GM20431 (cell line): Measurements from ENCODE around the gene ARHGAP26.

Experiments
- in situ Hi-C: fragments of 300-500 bp; cut with MseI, MboI; formaldehyde crosslinking; loops from one replicate; pipeline ENCODE4 v1.15.0; 2020; ENCODE audit warnings: low sequenced_read_pairs; ENCODE audit not compliant: unreplicated experiment

Gene ARHGAP26

GRCh38 chr5:143062379-143062778 lies 292.2 kb downstream of the ARHGAP26 start:
- in situ Hi-C loops = no loop called here

DNA sequence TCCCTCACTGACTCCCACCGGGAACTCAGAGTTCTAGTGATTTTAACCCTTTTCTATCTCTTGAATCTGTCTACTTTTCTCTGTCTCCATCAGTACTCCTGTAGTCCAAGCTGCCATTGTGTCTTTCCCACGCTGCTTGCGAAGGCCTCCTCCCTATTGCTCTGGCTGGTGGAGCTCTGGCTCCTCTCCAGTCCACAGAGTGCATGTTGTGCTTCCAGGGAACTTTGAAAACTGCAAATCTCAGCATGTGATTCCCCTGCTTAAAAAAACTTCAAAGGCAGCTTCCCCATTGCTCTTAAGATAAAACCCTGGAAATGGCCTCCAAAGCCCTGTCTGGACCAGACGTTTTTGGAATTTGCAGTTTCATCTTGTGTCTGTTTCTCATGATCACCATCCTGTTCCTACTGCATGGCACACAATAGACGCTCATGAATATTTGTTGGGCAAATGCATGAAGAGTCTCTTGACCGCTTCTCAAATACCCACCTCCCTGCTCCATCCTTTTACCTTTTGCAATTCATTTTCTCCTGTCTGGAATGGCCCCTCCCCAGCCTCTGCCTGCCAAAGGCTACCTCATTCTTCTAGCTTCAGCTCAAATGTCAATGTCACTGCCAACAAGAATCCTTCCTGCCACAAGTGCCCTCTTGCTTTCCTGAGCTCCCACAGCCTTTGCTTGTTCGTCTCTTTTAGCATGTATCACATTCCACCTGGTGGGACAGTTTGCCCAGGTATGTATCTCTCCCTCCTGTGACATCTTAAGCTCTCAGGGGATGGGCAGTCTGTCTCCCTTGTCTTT lies 293.2 kb downstream of the ARHGAP26 start:
- in situ Hi-C loops = no loop called here

- in situ Hi-C loops = no loop called here
Observed at GRCh38 chr5:143064218-143064641, 294.1 kb downstream of the ARHGAP26 start.

DNA sequence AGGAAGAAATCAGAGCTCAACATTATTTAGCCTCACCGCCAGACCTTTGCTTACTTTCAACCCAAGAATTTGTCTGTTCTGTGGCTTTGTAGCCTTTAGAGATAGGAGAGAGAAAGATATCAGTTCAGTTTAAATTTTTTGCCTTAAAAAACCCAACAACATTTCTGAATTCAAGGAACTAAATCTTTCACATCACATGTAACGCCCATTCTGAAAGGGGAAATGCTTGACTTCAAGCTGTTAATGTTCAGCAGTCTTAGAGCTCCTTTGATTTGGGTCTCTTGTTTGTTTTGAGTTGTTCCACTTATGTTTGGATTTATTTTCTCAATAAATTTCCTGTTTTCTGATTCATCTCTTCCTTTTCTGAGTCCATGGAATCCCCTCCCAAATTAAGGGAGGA lies 294.5 kb downstream of the ARHGAP26 start:
- in situ Hi-C loops = no loop called here

- in situ Hi-C loops = no loop called here
Observed at GRCh38 chr5:143065185-143065965, 295.2 kb downstream of the ARHGAP26 start.

- in situ Hi-C loops = no loop called here
Observed at GRCh38 chr5:143065996-143066522, 295.9 kb downstream of the ARHGAP26 start.

- in situ Hi-C loops = no loop called here
Observed at GRCh38 chr5:143066556-143067281, 296.5 kb downstream of the ARHGAP26 start.

DNA sequence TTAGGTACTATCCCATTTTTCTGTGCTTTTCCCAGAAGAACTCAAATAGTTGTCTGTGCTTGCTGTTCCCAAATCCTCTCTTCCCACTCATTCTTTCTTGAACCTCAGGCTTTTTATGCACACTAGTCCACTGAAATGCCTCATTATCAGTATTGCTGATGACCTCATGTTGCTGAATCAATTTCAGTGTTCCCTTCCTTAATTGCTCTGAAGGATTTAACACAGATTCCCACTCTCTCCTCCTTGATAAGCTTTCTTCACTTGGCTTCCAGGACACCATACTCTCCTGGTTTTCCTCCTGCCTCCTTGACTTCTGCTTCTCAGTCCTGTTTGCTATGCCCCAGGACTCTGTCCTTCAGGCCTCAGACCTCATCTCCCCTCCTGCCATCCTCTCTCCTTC lies 298.5 kb downstream of the ARHGAP26 start:
- in situ Hi-C loops = no loop called here

DNA sequence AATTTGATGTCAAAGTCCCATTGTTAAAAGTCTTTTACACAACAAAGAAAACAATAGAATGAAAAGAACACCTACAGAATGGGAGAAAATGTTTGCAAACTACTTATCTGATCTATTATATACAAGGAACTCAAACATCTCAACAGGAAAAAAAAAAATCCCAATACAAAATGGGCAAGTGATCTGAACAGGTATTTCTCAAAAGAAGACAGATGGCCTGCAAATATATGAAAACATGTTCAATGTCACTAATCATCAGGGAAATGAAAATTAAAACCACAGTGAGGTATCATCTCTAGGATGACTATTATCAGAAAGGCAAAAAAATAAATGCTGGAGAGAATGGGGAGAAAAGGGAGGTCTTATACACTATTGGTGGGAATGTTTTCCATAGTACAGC lies 301.8 kb downstream of the ARHGAP26 start:
- in situ Hi-C loops = no loop called here

- in situ Hi-C loops = no loop called here
Observed at GRCh38 chr5:143072734-143073133, 302.6 kb downstream of the ARHGAP26 start.

- in situ Hi-C loops = no loop called here
Observed at GRCh38 chr5:143073766-143074165, 303.6 kb downstream of the ARHGAP26 start.

- in situ Hi-C loops = no loop called here
Observed at GRCh38 chr5:143074414-143074996, 304.3 kb downstream of the ARHGAP26 start.

- in situ Hi-C loops = no loop called here
Observed at GRCh38 chr5:143076377-143076776, 306.2 kb downstream of the ARHGAP26 start.

DNA sequence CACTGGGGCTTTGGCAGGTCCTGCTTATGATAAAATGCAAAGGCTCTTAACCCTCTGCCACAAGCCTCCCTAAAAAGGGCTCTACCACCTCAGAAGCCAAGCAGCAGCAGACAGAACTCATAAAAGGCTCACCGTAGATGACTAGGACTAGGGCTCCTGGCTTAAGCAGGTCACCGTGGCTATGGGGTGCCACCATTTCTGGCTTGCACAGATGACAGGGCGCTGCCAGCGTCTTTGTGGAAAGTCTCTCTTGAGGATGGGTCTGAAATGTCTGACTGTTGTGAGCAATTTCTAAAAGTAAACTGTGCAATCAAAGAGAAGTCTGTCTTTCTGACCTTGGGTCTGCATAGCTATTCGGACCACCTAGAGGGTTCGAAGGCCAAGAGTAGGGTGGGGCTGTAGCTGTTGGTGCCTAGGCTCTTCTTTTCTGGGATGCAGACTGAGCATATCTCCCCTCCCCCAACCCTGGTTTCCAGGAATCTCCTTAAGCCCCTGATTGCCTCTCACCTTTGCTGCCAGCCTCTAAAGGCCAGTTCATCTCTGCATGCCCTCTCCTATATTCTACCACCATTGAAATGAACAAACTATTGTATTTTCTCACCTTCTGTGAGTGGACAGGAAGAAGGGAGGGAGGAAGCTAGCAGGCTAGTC lies 307.4 kb downstream of the ARHGAP26 start:
- in situ Hi-C loops = no loop called here

DNA sequence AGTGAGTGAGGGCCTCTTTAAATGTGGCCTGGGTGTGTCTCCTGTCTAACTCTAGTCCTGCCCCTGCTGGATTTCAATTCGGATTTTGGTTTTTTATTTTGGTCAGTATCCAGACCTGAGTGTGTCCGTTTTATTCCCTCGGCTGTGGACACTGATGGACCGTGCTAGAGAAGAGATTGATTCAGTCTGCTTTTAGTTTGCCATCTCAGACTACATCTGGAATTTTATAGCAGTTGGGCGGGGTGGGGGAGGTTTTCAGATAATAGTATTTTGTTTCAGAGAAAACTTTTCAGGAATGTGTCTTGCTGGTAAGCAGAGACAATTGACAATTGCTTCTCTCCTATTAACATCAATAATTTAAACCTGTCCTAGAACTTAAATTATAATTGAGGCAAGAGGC lies 308.1 kb downstream of the ARHGAP26 start:
- in situ Hi-C loops = no loop called here

GRCh38 chr5:143078971-143079370 lies 308.8 kb downstream of the ARHGAP26 start:
- in situ Hi-C loops = no loop called here

DNA sequence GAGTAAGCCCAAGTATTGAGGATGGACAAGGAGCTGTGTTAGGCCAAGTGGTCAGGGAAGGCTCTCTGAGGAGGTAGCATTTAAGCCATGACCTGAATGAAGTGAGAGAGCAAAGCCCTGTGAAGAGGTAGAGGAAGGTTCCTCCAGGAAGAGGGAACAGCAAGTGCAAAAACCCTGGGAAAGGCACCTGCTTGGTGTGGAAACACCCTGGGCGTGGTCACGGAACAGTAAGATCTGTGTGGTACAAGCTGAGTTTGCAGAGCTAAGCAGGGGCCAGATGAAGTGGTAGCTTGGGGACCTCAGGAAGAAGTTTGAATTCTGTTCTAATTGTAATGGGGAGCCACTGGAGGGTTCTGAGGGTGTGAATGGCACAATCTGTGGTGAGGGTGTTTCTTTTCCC lies 310.2 kb downstream of the ARHGAP26 start:
- in situ Hi-C loops = no loop called here

DNA sequence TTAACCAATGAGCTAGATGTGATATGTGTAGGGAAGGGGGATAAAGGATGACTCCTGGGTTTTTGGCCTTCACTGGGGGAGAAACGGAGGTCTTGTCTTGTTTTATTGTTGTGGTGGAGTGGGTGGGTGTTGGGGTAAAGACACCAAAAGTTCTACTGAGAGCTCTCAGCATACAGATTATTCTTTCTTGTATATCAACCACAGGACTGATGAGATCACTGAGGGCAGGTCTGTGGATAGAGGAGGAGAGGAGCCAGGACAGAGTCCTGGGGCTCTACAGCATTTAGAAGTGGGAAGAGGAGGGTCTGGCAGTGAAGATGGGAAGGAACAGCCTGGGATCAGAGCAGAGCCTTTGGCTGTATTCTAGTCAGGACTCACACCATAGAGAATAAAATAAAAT lies 310.8 kb downstream of the ARHGAP26 start:
- in situ Hi-C loops = no loop called here

- in situ Hi-C loops = no loop called here
Observed at GRCh38 chr5:143083006-143083405, 312.8 kb downstream of the ARHGAP26 start.

- in situ Hi-C loops = no loop called here
Observed at GRCh38 chr5:143084407-143084806, 314.2 kb downstream of the ARHGAP26 start.
